Activated T-cell treated with anti-CD3 and anti-CD28 coated beads, Interleukin-2, amount 50 U/mL, for 48 hours (primary cell): ENCODE data around the gene NR5A2.

Experiments used
- DNase-seq, 2 experiments: peaks; one replicate each; pipeline ENCODE4 v3.0.0-alpha.2; 2020

The NR5A2 gene

DNA sequence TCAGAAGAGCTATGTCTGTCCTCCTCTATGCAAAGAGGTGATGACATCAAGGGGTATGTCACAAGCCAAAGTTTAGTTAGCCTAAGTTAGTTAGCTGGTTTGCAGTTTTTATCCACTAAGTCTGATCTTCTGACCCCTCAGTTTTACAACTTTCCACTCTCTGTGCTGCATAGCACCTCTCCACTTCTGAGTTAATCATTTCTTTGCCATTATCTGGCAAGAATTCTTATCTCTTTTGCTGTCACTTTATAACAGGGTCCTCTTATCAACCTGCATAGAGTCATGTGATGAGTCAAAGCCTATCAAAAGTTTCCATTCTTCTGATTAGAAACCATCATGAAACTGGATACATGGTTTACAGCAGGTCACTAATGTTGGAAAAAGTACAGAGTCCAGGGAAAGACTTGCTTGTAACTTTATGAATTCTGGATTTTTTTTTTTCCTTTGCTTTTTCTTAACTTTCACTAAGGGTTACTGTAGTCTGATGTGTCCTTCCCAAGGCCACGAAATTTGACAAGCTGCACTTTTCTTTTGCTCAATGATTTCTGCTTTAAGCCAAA is at the start of gene NR5A2:
TSS of gene NR5A2 (plus strand) at position 447 of the 560 bp plus-strand sequence. CDS start 138 bp downstream, outside the sequence.
- DNase-seq = no peak

DNA sequence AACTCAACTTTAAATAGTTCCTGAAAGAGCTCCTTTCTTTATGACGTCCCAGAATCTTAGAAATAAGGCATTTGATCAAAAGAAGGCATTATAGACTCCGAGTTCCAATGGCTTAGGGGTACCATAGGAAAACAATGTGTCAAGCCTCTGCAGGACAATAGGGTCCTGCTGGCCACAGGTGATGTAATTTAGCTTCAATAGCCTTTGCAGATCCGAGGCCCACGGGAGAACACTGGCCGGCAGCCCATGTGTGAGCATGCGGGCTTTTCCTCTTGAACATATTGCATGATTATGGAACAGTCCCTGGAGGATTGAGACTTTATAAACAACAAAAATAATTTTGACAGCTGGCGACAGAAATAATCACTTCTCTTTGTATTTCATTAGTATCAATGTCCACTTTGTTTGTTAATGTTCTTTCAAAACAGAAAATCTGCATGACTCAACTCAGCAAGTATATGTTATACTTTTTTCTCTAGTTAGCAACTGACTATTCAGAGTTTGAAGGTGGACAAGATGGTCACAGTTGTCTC is 49.0 kb upstream of the NR5A2 start:
- no peak for DNase-seq

- DNase-seq = no peak
Observed at GRCh38 chr1:199979071-199979470, 48.4 kb upstream of the NR5A2 start.

- DNase-seq = no peak
Observed at GRCh38 chr1:199981584-199981983, 45.9 kb upstream of the NR5A2 start.

GRCh38 chr1:199982606-199983005 is 44.9 kb upstream of the NR5A2 start:
- no peak for DNase-seq

- DNase-seq = no peak
Observed at GRCh38 chr1:199983531-199983930, 44.0 kb upstream of the NR5A2 start.

GRCh38 chr1:199995096-199995685 is 32.3 kb upstream of the NR5A2 start:
- DNase-seq = no peak

- DNase-seq = no peak
Observed at GRCh38 chr1:200005165-200005564, 22.3 kb upstream of the NR5A2 start.

GRCh38 chr1:200006711-200007110 is 20.8 kb upstream of the NR5A2 start:
- DNase-seq = no peak

- DNase-seq = no peak
Observed at GRCh38 chr1:200015811-200016210, 11.7 kb upstream of the NR5A2 start.

DNA sequence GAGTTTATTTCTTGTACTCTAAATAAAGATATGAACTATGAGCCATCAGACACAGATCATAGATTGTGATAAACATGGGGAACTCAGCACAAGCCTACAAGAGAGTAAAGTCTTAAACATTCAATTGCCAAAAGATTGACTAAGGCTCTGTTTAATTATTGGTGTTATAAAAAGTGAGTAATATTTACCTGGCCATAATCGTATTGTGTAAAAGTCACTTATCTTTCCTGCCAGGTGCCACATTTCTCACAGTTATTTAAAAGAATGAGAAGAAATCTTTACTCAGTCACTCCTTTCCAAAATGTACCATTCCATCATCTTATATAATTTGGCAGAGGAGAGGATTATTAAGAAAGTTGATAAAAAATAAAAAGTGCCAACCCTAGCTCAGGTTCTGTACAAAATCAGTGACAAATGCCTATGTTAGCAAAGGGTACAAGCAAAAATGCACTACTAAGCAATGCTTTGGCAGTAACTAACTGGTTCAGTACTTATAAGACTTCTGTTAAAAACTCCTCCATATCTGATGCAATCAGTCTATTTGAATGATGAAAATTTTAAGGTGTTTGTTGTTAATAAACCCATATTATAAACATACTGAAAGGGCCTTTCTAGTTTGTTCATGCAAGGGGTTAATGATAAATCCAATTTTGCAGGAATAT is 5.8 kb upstream of the NR5A2 start:
- no peak for DNase-seq

DNA sequence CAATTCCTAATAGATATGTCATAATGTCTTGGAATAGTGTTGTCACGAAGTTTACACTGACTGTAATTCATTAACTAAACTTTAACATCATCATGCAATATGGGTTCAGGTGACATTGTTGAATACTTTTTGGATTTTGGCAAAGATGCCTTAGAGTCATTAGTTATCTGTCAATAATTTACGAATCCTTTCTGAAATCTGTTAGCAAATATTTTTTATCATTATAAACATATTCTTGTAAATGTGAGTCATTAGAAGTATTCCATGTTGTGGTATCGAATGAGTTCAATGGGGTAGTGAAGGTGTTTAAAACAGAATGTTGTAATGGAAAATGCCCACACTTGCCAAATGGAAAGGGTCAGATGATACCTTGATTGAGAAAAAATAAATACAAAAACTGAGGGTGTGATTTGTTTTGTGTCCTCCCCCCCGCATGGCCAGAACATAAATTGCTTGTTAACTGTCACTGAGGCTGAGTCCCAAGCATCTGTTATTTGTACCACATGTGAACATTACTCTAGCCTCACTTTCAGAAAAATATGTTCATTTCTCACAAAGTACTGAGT is 5.2 kb upstream of the NR5A2 start:
- no peak for DNase-seq

- no peak for DNase-seq
Observed at GRCh38 chr1:200028586-200029034, 1.1 kb downstream of the NR5A2 start.

DNA sequence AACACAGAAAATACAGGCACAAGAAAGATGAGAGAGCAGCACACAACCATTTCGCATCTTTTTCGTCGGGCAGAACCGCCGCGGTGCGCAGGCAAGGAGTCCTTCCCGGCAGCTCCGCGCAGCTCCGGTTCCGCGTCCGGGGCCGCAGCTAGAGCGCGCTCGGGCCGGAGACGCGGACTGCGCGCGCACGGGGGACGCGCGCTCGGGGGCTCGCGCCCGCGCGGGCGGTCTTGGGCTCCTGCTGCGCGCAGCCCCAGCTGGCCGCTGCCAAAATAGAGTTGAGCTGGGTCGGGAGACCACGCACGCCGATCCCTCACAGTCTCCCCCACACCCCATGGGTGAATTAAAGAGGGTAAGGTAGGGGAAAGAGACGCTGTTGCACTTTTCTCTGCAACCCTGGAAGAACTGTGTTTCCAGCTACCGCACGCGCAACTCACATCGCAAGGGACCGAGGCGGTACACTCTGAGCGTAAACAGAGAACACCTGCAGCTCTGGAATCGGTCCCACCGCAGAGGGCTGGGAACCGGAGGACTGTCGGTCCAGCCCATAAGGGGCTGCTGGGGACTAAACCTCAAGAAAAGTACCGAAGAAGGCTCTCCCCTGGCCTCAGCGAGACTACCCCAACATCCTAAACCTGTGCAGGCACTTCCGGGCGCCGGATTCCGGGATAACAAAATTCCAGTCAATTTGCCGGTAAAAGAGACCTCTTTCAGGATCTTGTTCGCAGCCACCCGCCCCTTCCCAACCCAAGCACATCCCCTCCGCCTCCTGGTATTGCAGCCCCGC is 1.7 kb downstream of the NR5A2 start:
- DNase-seq = peak; percentile 27 to 39

DNA sequence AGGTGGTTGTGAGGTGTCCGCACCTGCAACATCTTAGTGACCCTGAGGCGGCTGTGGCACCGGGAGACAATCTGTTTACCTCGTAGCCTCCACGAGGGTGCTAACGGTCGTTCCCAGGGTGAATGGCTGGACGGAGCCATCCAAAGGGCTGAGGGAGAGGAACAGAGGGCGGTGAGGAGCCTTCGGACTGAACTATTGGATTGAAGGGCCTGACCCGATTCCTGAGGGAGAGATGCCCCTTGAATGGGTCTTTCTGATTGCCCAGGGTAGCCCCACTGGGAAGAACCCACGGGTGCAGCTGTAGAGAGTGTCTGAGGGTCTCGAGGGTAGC is 2.3 kb downstream of the NR5A2 start:
- no peak for DNase-seq

GRCh38 chr1:200030791-200031190 is 3.3 kb downstream of the NR5A2 start:
- no peak for DNase-seq

- no peak for DNase-seq
Observed at GRCh38 chr1:200033511-200034261, 6.2 kb downstream of the NR5A2 start.

- DNase-seq = no peak
Observed at GRCh38 chr1:200034262-200034557, 6.7 kb downstream of the NR5A2 start.

- peak in 1 of 2 experiments; percentile 17 for DNase-seq
Observed at GRCh38 chr1:200034761-200035396, 7.4 kb downstream of the NR5A2 start.

- peak in 1 of 2 experiments; percentile 22 for DNase-seq
Observed at GRCh38 chr1:200035397-200035955, 8.0 kb downstream of the NR5A2 start.

DNA sequence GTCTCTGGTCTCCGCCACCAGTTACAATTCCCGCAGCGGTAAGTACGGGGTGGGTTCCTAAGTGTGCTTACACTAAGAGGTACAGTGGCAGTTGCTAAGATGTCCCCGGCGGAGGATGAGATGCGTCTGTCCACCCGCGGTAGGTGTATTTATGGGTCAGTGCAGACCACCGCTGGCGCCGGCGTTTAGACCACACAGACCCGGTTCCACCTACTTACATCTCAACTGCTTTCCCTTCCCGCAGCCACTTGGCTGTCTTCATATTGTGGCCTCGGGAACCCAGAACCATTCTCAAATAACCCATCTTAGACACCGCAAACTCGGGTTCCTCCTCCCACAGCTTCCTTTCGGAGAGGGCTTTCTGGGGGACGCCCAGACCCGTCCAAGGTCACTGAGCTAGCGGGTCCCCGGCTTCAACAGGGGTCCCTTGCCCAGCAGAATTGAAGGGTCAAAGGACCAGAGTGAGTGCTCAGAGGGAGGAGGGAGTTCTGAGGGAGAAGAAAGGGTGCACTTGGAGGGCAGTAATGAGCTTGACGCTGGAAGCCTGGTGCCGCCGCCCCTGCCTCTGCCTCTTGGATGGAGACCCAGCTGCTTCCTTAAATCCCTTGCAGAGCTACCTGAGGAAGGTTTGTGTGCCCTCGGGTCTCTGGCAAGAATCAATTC is 8.6 kb downstream of the NR5A2 start:
- peak; percentile 23 to 24 for DNase-seq
